GM21529 (cell line): ENCODE measurements around the gene RAX2.
A peak's percentile ranks its signal among the peaks of the same experiment; 100 is the strongest.
"Not testable (repeated sequence)": the region's sequence is repeated elsewhere in the genome, so short reads cannot be mapped to it uniquely, and the experiment has no call there.

ENCODE experiments used
- ATAC-seq: cut with Tn5 transposase; IDR thresholded peaks from one replicate; pipeline ENCODE4 v1.9.1; 2021; ENCODE audit not compliant: unreplicated experiment

Gene RAX2

GRCh38 chr19:3761382-3762129 is 10.5 kb downstream of the RAX2 start, which contains the start of gene APBA3:
Gene APBA3, minus strand, starts transcription at chr19:3761692. Its CDS starts 1,428 bp downstream, at chr19:3760264.
- ATAC-seq: peak; percentile 43

GRCh38 chr19:3760871-3761361 is 11.1 kb downstream of the RAX2 start:
- ATAC-seq: no peak

GRCh38 chr19:3759482-3760254 is 12.4 kb downstream of the RAX2 start:
- no peak for ATAC-seq

GRCh38 chr19:3758297-3758696 is 13.7 kb downstream of the RAX2 start:
- not testable (repeated sequence) for ATAC-seq

- not testable (repeated sequence) for ATAC-seq
These were observed 14.3 kb downstream of the RAX2 start for GRCh38 chr19:3757705-3758104.

GRCh38 chr19:3753631-3754410 is 18.2 kb downstream of the RAX2 start:
- no peak for ATAC-seq

- no peak for ATAC-seq
These were observed 19.5 kb downstream of the RAX2 start for GRCh38 chr19:3752492-3752891.

- no peak for ATAC-seq
These were observed 20.8 kb downstream of the RAX2 start for GRCh38 chr19:3751236-3751635.

GRCh38 chr19:3750211-3750610 is 21.8 kb downstream of the RAX2 start:
- no peak for ATAC-seq

- no peak for ATAC-seq
These were observed 23.1 kb downstream of the RAX2 start for GRCh38 chr19:3748965-3749364.

GRCh38 chr19:3746371-3747056 is 25.5 kb downstream of the RAX2 start:
- ATAC-seq: no peak

GRCh38 chr19:3745363-3746045 is 26.5 kb downstream of the RAX2 start:
- ATAC-seq: no peak

- ATAC-seq: no peak
These were observed 28.5 kb downstream of the RAX2 start for GRCh38 chr19:3743486-3743885.

GRCh38 chr19:3740431-3740830 is 31.6 kb downstream of the RAX2 start:
- ATAC-seq: no peak

GRCh38 chr19:3738477-3739220 is 33.4 kb downstream of the RAX2 start:
- ATAC-seq: no peak

GRCh38 chr19:3737487-3738205 is 34.4 kb downstream of the RAX2 start:
- no peak for ATAC-seq

GRCh38 chr19:3736106-3736724 is 35.8 kb downstream of the RAX2 start:
- no peak for ATAC-seq

- ATAC-seq: no peak
These were observed 37.8 kb downstream of the RAX2 start for GRCh38 chr19:3734310-3734600.
